Measurements from ENCODE around the gene PROKR2. TPM values are rescaled to one million over a fixed set of nuclear protein-coding genes. Genes with fewer than 3 reads are reported as not detected.

PROKR2 gene
- total and polyA plus RNA-seq, 5 experiments from 2014 or later: not detected

- H3K9me3 Mint-ChIP-seq: no peaks in the 10 kb centered on the region
- DNase-seq (no peak), ATAC-seq (no peak)
- POLR2A ChIA-PET: no interaction called here
- H3K36me3 Mint-ChIP-seq: no peaks in the 10 kb centered on the region
- H3K27ac Mint-ChIP-seq: no peak overlapping the region
- H3K4me3 Mint-ChIP-seq: no peak overlapping the region
- H3K4me1 Mint-ChIP-seq: peaks cover 0 to 19% (median 3%) of the 10 kb centered on the region in 4 donors
- H3K27me3 Mint-ChIP-seq: peaks cover 6 to 51% (median 20%) of the 10 kb centered on the region in 5 donors
Measured at GRCh38 chr20:5270603-5271002, 46.2 kb downstream of the PROKR2 start.

GRCh38 chr20:5268449-5268848 is 48.3 kb downstream of the PROKR2 start:
- DNase-seq (no peak), ATAC-seq (no peak)
- no peak overlapping the region for H3K4me3 Mint-ChIP-seq

DNA sequence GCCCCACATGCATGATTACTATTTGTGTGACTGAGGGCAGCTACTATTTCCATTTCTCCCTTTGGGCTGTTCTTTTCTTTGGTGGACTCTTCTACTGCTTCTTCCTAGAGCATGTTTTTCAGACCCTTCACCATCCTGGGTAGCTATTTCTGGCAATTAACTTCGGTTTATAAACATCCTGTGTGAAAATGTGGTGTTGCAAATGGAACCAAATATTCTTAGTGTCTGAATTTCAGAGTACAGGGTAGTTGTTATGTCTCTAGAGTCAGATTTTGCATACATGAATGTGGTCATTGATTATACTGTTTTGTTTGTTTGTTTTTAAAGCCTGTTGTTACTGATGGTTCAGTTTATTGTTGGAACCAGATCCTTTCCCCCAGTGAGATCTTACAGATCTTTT is 49.7 kb downstream of the PROKR2 start:
- H3K4me1 Mint-ChIP-seq: peaks cover 0 to 19% (median 3%) of the 10 kb centered on the region in 4 donors
- H3K36me3 Mint-ChIP-seq: no peaks in the 10 kb centered on the region
- H3K27me3 Mint-ChIP-seq: peaks cover 10 to 44% (median 13%) of the 10 kb centered on the region in 5 donors
- peak overlapping the region in 2 of 10 donors; percentile 4 to 37 for H3K4me3 Mint-ChIP-seq
- DNase-seq (no peak), ATAC-seq (no peak)
- no peaks in the 10 kb centered on the region for H3K9me3 Mint-ChIP-seq
- POLR2A ChIA-PET: no interaction called here
- H3K27ac Mint-ChIP-seq: peak overlapping the region in 2 of 10 donors; percentile 23 to 59

More at GRCh38 chr20:5268449-5268848, 48.3 kb downstream of the PROKR2 start:
- no peaks in the 10 kb centered on the region for H3K36me3 Mint-ChIP-seq
- H3K27me3 Mint-ChIP-seq: peaks cover 11 to 57% (median 13%) of the 10 kb centered on the region in 5 donors
- H3K27ac Mint-ChIP-seq: peak overlapping the region in 1 of 10 donors; percentile 15
- peaks cover 0 to 19% (median 3%) of the 10 kb centered on the region in 4 donors for H3K4me1 Mint-ChIP-seq
- POLR2A ChIA-PET: no interaction called here
- H3K9me3 Mint-ChIP-seq: no peaks in the 10 kb centered on the region

Other genes starting within 250 kb of the PROKR2 start
- gene TMEM230, start 203.9 kb downstream of the PROKR2 start, total RNA-seq: 10 to 100 TPM; 67.2 to 69.6 TPM
- 100 to 1,000 TPM; 186 to 278 (median 253) TPM for gene TMEM230, start 203.9 kb downstream of the PROKR2 start, polyA plus RNA-seq
- 10 to 100 TPM; 39.4 to 44.3 TPM for gene PCNA, start 197.0 kb downstream of the PROKR2 start, total RNA-seq
- gene PCNA, start 197.0 kb downstream of the PROKR2 start, polyA plus RNA-seq: 10 to 100 TPM; 41.8 to 57.1 (median 44.6) TPM
- 10 to 100 TPM; 56.8 to 60.7 TPM for gene CDS2, start 189.9 kb downstream of the PROKR2 start, total RNA-seq
- 10 to 100 TPM; 32.3 to 47.3 (median 39.7) TPM for gene CDS2, start 189.9 kb downstream of the PROKR2 start, polyA plus RNA-seq

Measured in naive thymus-derived CD8-positive, alpha-beta T cell (primary cell).